GM19025 (cell line): Measurements from ENCODE around the gene TAS1R3.
"Not testable (repeated sequence)": the region's sequence is repeated elsewhere in the genome, so short reads cannot be mapped to it uniquely, and the experiment has no call there.

Experiments used
- ATAC-seq: cut with Tn5 transposase; IDR thresholded peaks from one replicate; pipeline ENCODE4 v1.9.1; 2021; ENCODE audit warnings: mild to moderate bottlenecking, low read depth, moderate library complexity; ENCODE audit not compliant: unreplicated experiment

TAS1R3 gene

DNA sequence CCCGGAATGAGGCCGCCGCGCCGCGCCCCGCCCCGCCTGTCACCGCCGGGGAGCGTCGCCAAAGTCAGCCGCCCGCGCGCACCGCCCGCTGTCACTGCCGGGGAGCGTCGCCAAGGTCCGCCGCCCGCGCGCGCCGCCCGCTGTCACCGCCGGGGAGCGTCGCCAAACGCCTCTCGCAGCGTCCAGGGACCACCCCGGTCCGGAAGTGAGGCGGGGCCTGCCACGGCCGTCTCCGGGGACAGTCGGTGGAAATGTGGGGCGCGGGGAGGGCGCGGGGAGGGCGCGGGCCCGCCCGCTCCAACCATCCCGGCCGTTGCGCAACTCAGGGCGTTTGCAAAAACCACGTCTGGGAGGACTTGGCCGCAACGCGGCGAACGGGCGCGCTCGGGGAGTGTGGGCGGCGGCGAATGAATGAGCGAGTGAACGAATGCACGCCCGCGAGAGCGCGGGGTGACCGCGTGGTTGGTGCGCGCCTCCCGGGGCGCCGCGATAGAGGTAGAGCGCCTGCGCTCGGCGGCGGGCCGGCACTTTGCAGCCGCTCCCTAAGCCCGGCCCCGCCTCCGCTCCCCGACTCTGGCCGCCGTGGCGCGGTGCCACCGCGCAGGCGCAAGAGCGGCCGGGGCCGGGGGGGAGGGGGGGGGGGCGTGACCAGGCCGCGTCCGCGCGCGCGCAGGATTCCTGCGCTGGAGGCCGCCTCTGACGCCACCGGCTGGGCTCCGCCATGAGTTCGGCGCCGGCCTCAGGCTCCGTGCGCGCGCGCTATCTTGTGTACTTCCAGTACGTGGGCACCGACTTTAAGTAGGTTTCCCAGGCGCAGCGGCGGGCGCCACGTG lies 22.9 kb upstream of the TAS1R3 start, which contains the start of the genes ACAP3 and PUSL1:
TSS of gene ACAP3 (minus strand) at position 8 of the 833 bp plus-strand sequence. CDS start 115 bp downstream, outside the sequence.
TSS of gene PUSL1 (plus strand) at position 675 of the 833 bp plus-strand sequence. CDS start at position 722, 47 bp downstream.
- ATAC-seq, result peak; percentile 59

- no peak for ATAC-seq
These were observed 22.3 kb upstream of the TAS1R3 start for GRCh38 chr1:1308756-1309250.

DNA sequence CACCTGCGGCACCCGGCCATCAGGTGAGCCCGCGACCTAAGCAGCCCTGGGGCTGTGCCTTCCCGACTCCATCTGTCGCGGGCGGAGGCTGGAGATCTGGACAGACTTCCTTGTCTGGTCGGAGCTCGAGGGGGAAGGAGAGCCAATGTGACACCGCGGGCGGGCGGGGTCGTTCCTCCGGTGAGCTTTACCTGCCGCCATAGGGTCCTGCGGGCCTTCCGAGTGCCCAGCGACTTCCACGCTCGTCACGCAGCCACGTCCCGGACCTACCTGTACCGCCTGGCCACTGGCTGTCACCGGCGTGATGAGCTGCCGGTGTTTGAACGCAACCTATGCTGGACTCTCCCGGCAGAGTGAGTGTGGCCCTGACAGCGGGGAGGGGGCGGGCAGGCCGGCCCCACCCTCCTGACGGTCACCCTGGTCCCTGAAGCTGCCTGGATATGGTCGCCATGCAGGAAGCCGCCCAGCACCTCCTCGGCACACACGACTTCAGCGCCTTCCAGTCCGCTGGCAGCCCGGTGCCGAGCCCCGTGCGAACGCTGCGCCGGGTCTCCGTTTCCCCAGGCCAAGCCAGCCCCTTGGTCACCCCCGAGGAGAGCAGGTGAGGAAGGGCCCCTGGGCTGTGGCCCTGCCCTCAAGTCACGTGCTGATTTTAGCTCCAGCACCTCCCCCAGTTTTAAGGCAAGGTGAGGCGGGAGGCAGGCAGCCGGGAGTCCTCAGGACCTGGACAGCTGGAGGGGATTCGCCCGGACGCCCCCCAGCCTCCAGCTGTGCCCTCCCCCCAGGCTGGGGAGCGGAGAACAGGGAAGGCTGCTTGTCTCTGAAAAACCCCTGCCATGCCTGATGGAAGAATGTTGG lies 21.6 kb upstream of the TAS1R3 start:
- ATAC-seq, result no peak

GRCh38 chr1:1310109-1310385 lies 21.0 kb upstream of the TAS1R3 start:
- no peak for ATAC-seq

- no peak for ATAC-seq
These were observed 20.5 kb upstream of the TAS1R3 start for GRCh38 chr1:1310476-1311053.

GRCh38 chr1:1311107-1312104 lies 19.7 kb upstream of the TAS1R3 start:
- ATAC-seq, result no peak

DNA sequence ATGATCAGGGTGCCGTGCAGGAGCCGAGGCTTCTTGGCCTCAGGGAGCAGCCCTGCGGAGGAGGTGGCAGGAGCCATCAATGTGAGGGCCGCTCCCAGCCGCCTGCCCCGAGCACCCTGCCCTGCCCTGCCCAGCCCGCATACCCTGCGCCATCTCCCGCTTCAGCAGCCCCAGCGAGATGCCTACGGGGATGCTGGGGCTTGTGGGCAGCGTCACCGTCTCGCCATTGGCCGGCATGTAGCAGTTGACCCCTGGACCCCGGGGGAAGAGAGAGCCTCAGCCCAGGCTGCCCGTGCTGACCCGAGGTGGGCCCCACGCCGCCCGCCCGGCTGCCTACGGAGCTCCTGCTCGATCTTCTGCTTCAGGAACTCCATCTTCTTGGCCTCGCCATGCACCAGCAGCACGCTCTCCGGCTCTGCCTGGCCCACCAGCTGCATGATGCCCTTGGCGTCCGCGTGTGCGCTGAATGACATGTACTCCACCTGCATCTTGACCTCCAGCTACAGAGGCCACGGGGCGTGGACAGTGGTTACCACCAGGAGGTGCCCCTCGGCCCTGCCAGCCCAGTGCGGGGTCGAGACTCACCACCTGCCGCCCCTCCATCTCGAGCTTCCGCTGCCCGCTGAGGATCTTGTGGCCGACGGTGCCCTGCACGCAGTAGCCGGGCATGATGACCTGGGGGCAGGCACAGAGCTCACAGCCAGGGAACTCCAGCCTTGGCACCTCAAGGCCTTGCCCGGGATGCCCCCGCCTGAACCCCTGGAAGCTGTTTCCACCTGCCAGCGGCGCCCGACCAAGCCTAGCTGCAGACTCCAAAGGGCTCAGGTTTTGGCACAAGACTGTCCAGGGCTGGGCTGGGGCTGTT lies 18.4 kb upstream of the TAS1R3 start:
- no peak for ATAC-seq

DNA sequence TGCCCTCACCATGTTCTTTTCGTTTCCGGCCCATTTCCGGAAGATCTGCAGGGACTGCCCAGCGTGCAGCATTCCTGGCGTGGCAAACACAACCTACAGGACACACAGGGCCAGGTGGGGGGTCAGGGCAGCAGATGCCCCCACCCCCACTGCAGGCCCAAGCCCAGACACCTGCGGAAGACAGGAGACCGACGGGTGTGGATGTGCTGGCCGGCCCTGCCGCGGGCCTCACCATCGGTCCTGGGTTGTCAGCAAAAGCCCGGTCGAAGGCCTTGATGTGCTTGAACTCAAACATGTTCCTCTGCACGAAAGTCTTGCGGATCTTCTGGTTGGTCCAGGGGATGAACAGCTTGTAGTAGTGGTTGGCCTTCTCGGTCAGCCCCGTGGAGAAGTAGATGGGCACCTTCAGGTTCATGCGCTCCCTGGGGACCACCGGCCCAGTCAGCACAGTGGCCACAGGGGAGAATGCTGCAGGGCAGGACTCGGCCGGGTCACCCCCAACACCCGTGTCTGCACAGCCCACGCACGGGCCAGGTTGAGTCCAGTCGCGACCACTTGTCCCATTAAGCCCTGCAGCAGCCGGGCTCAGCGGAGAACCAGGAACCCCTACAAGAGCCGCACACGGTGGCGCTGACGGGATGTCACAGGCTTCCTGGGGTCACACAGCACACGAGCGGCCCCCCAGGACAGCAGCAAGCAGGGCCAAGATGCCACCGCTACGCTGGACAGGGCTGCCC lies 17.4 kb upstream of the TAS1R3 start:
- ATAC-seq, result no peak

- ATAC-seq, result no peak
These were observed 16.9 kb upstream of the TAS1R3 start for GRCh38 chr1:1314237-1314586.

DNA sequence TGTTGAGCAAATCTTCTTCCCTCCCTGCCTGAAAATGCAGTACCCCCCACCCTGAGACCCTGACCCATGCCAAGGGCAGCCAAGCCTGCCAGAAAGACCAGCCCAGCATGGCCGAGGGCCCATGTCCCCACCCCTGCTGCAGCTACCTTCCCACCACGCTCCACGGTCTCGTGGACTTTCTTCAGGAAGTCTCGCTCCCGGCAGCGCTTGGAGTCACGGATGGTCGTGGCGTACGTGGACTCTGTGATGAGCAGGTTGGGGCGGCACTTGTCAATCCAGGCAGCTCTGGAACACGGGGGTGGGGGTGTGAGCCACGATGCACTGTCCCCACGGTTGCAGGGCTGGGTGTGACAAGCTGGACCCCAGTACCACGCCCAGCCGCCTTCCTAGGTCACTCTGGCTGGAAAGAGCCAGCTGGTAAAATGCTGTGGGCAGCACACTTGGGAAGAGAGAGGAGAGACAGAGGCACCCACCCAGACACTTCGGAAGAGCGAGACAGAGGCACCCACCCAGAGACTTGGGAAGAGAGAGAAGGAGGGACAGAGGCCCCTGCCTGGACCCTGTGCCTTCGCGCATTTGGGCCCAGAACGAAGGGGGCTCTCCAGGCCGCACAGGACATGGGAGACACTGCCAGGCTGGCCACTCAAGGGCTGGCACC lies 16.3 kb upstream of the TAS1R3 start:
- ATAC-seq, result no peak

- ATAC-seq, result no peak
These were observed 15.6 kb upstream of the TAS1R3 start for GRCh38 chr1:1315435-1315954.

- ATAC-seq, result not testable (repeated sequence)
These were observed 14.9 kb upstream of the TAS1R3 start for GRCh38 chr1:1316199-1316598.

DNA sequence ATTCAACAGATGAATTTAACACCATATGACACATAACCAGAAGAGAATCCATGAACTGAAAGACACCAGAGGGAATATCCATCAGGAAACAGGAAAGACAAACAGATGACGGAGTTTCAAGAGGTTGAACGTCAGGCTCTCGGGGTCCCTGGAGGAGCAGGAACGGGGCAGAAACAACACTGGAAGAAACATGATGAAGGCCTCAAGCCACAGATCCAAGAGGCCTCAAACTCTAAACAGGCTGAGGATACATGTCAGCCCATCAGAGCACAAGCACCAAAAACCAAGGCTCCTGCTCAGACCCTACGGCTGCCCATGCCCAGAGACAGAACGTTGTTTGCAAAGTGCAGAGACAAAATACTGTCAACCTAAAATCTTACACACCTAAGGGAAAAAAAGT lies 13.7 kb upstream of the TAS1R3 start:
- ATAC-seq, result no peak

GRCh38 chr1:1318131-1318652 lies 12.9 kb upstream of the TAS1R3 start:
- ATAC-seq, result no peak

GRCh38 chr1:1318777-1319645 lies 12.1 kb upstream of the TAS1R3 start:
- ATAC-seq, result no peak

DNA sequence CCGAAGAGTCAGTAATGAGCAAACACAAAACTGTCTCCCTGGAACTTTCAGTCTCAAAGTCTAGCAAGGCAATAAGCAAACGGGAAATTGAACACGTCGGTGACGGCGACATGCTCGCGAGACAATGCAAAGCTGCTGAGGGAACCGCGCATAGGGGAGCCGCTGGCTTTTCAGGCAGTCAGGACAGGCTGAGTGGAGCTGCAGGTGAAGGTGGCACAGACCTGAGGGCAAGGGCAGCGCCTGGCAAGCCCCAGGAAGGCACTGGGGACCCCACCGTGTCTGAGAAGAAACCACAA lies 11.5 kb upstream of the TAS1R3 start:
- no peak for ATAC-seq
